SK-N-SH (cell line): ENCODE measurements around the gene CPEB4. TPM values are rescaled to one million over a fixed set of nuclear protein-coding genes. Genes with fewer than 3 reads are reported as not detected.

Source experiments
- CTCF ChIA-PET: fragments of 300-600, 350-600 bp; formaldehyde crosslinking; extraction: SDS; loops from one replicate; lab custom pipeline; 2021; lab: Yijun Ruan, JAX
- POLR2A ChIA-PET: fragments of 350-600 bp; sonication (Branson Sonifier 250); formaldehyde crosslinking; extraction: SDS; loops from one replicate; lab custom pipeline; 2020; ENCODE audit warnings: antibody characterized with exemption, inconsistent platforms; lab: Yijun Ruan, JAX
- DNase-seq: peaks from one replicate; pipeline ENCODE4 v3.0.0; 2012
- H2AFZ ChIP-seq: fragments of 200-600 bp; sonication (generic); 2 replicates; pipeline ENCODE4 v1.8.1; 2016; ENCODE audit warnings: antibody characterized with exemption, mild to moderate bottlenecking, low read depth
- H3F3A ChIP-seq: fragments of 200-600 bp; sonication (generic); replicated peaks from 2 replicates; pipeline ENCODE3; 2016; ENCODE audit warnings: antibody characterized with exemption, mild to moderate bottlenecking; ENCODE audit not compliant: insufficient read depth
- H3K27ac ChIP-seq, 2 experiments: fragments of 200-500 bp in 1 of 2; fragments of 200-600 bp in 1 of 2; sonication (Bioruptor generic) in 1 of 2; sonication (generic), shearing (Covaris generic) in 1 of 2; 2 replicates each; pipeline versions ENCODE4 v1.5.1 to v1.6.1; 2014 to 2016; ENCODE audit warnings: low read depth in 2 of 2, inconsistent platforms in 1 of 2, low read length in 1 of 2, mild to moderate bottlenecking in 1 of 2, mixed read lengths in 1 of 2
- H3K27me3 ChIP-seq: fragments of 200-600 bp; sonication (generic), shearing (Covaris generic); 2 replicates; pipeline ENCODE4 v1.6.1; 2016; ENCODE audit warnings: mixed run types; ENCODE audit not compliant: insufficient read depth
- H3K36me3 ChIP-seq, 2 experiments: fragments of 200-500 bp in 1 of 2; fragments of 200-600 bp in 1 of 2; sonication (Bioruptor generic) in 1 of 2; sonication (generic) in 1 of 2; replicated peaks in 1 of 2; 2 replicates each; pipeline versions ENCODE3 to v1.5.1; 2014 to 2016; ENCODE audit warnings: low read length in 1 of 2, mild to moderate bottlenecking in 1 of 2; ENCODE audit not compliant: insufficient read depth in 2 of 2, control insufficient read depth in 1 of 2
- H3K4me1 ChIP-seq, 2 experiments: fragments of 200-500 bp in 1 of 2; fragments of 200-600 bp in 1 of 2; sonication (Bioruptor generic) in 1 of 2; sonication (generic), shearing (Covaris generic) in 1 of 2; 2 replicates each; pipeline versions ENCODE4 v1.5.1 to v1.6.1; 2014 to 2016; ENCODE audit warnings: low read depth in 1 of 2, low read length in 1 of 2, mixed run types in 1 of 2; ENCODE audit not compliant: insufficient read depth in 2 of 2, control insufficient read depth in 1 of 2
- H3K4me2 ChIP-seq: fragments of 200-600 bp; sonication (generic), shearing (Covaris generic); 2 replicates; pipeline ENCODE4 v1.6.1; 2017; ENCODE audit warnings: mixed run types
- H3K4me3 ChIP-seq, 2 experiments: fragments of 200-500 bp in 1 of 2; fragments of 200-600 bp in 1 of 2; sonication (Bioruptor generic) in 1 of 2; sonication (generic), shearing (Covaris generic) in 1 of 2; 2 replicates each; pipeline versions ENCODE4 v1.5.1 to v1.8.1; 2014 to 2016; ENCODE audit warnings: low read depth in 2 of 2, inconsistent platforms in 1 of 2, low read length in 1 of 2, mild to moderate bottlenecking in 1 of 2, mixed read lengths in 1 of 2, moderate library complexity in 1 of 2
- H3K79me2 ChIP-seq: fragments of 200-600 bp; sonication (generic); 2 replicates; pipeline ENCODE4 v1.8.1; 2017; ENCODE audit warnings: mild to moderate bottlenecking; ENCODE audit not compliant: insufficient read depth
- H3K9ac ChIP-seq: fragments of 200-600 bp; sonication (generic); 2 replicates; pipeline ENCODE4 v1.6.1; 2017; ENCODE audit warnings: mixed run types
- H3K9me2 ChIP-seq: fragments of 200-600 bp; sonication (generic); 2 replicates; pipeline ENCODE4 v1.6.1; 2017; ENCODE audit warnings: mixed run types
- H3K9me3 ChIP-seq: fragments of 200-600 bp; sonication (generic); 2 replicates; pipeline ENCODE4 v1.6.1; 2017; ENCODE audit warnings: mixed run types, mild to moderate bottlenecking, moderate library complexity
- H4K20me1 ChIP-seq: fragments of 200-600 bp; sonication (generic); 2 replicates; pipeline ENCODE4 v1.6.1; 2017; ENCODE audit warnings: mild to moderate bottlenecking, mixed run types; ENCODE audit not compliant: insufficient read depth
- EP300 ChIP-seq, 2 experiments: IDR thresholded peaks; 2 replicates each; pipeline versions ENCODE4 v1.4.0 to v1.6.1; 2012; ENCODE audit warnings: borderline replicate concordance in 1 of 2, low read depth in 1 of 2, low read length in 1 of 2
- EZH2phosphoT487 ChIP-seq: fragments of 200-600 bp; sonication (generic); IDR thresholded peaks from 2 replicates; pipeline ENCODE4 v1.6.1; 2017; ENCODE audit warnings: low read depth, mixed run types, mild to moderate bottlenecking, antibody characterized with exemption, moderate library complexity, borderline replicate concordance
- FOSL2 ChIP-seq: IDR thresholded peaks from 2 replicates; pipeline ENCODE4 v1.4.0; 2012; ENCODE audit warnings: low read depth, mild to moderate bottlenecking, moderate library complexity, borderline replicate concordance
- FOXM1 ChIP-seq: IDR thresholded peaks from 2 replicates; pipeline ENCODE4 v1.4.0; 2012; ENCODE audit warnings: low read depth, mild to moderate bottlenecking
- GATA2 ChIP-seq: sonication (generic); formaldehyde crosslinking; IDR thresholded peaks from 2 replicates; pipeline ENCODE4 v1.5.0; 2020; ENCODE audit warnings: mild to moderate bottlenecking, missing genetic modification reagents
- POLR2AphosphoS5 ChIP-seq: IDR thresholded peaks from 2 replicates; pipeline ENCODE4 v1.6.1; 2012; ENCODE audit warnings: low read depth, low read length
- RAD21 ChIP-seq: IDR thresholded peaks from 2 replicates; pipeline ENCODE4 v1.6.1; 2012; ENCODE audit warnings: mild to moderate bottlenecking, low read length
- SMC3 ChIP-seq: IDR thresholded peaks from 2 replicates; pipeline ENCODE4 v1.6.1; 2012; ENCODE audit warnings: low read depth, low read length, improper control_type of control experiment
- TAF1 ChIP-seq: IDR thresholded peaks from 2 replicates; pipeline ENCODE4 v1.6.1; 2012; ENCODE audit warnings: low read depth, mild to moderate bottlenecking, low read length, moderate library complexity, borderline replicate concordance
- TCF12 ChIP-seq: IDR thresholded peaks from 2 replicates; pipeline ENCODE4 v1.4.0; 2012
- WGBS: methylation state at CpG from one replicate; pipeline ENCODE4 v1.1.6; 2017; ENCODE audit warnings: low lambda C conversion rate; 5-methylcytosine and 5-hydroxymethylcytosine counted together
- polyA plus RNA-seq, 3 experiments: library from polyadenylated mRNA; depleted of rRNA; stranded (reverse); fragments of >200 nt; gene quantifications; 2 replicates each; pipeline ENCODE4 v1.2.3, GENCODE V29; 2012
- TF ChIP-seq, protein P1 (sequence below): IDR thresholded peaks from 2 replicates; pipeline ENCODE4 v1.4.0; 2012; ENCODE audit warnings: low read depth, borderline replicate concordance
- TF ChIP-seq, protein P2 (sequence below): fragments of 200-600 bp; sonication (generic); IDR thresholded peaks from 2 replicates; pipeline ENCODE4 v1.6.1; 2017; ENCODE audit warnings: antibody characterized with exemption, mild to moderate bottlenecking, moderate library complexity
- TF ChIP-seq, protein P3 (sequence below): IDR thresholded peaks from 2 replicates; pipeline ENCODE4 v1.6.1; 2012; ENCODE audit warnings: mild to moderate bottlenecking, low read depth, low read length, moderate library complexity

CPEB4 gene
- polyA plus RNA-seq, 1 of the 3 experiments (the other 2 are of a cell fraction): 6.8 TPM

DNA sequence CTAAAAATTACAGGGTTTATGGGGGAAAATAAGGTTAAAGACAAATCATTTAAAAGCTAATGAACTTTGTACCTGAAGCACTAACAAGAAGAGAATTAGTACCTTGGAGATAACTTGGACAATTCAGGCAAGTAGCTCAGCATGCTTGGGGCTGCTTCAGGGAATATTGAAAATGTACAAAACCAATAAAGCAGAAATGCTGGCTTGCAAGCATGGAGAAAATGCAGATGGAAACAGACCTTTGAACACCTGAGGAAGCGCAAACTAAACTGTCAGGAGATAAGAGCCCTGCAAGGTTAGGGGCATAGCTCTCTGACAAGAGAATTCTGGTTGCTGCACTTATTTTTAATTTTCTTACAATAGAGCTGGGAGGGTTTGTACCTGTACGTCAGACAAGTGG is 58.2 kb downstream of the CPEB4 start:
- Histone ChIP-seq H3K27me3 (no peaks in the 10 kb centered on the region), H3K4me1 (no peaks in the 10 kb centered on the region), H3K4me3 (no peak overlapping the region), H3K79me2 (no peaks in the 10 kb centered on the region; the same call in none of the 2 replicates), H3F3A (no peaks in the 10 kb centered on the region), H3K9ac (no peak overlapping the region), H3K27ac (no peak overlapping the region), H4K20me1 (no peaks in the 10 kb centered on the region), H2AFZ (no peak overlapping the region), H3K4me2 (no peak overlapping the region), H3K9me3 (no peaks in the 10 kb centered on the region), H3K9me2 (no peaks in the 10 kb centered on the region), H3K36me3 (peaks cover 41 to 57% of the 10 kb centered on the region in 2 experiments)
- 97% methylated on average over 2 of the region's 2 CpGs for WGBS
- DNase-seq: no peak
- POLR2A ChIA-PET: interaction anchor here (1.0 kb wide), 1 partner anchor 17 kb away, joined by 4 read pairs; no protein-coding TSS in a partner anchor
- CTCF ChIA-PET: interaction anchor here (1.0 to 1.2 kb wide), 3 partner anchors 8 to 21 kb away, joined by 3 to 5 read pairs (median 4); no protein-coding TSS in a partner anchor
- TF ChIP-seq, protein P1, sequence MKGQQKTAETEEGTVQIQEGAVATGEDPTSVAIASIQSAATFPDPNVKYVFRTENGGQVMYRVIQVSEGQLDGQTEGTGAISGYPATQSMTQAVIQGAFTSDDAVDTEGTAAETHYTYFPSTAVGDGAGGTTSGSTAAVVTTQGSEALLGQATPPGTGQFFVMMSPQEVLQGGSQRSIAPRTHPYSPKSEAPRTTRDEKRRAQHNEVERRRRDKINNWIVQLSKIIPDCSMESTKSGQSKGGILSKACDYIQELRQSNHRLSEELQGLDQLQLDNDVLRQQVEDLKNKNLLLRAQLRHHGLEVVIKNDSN: no peak
- TF ChIP-seq, protein P2, sequence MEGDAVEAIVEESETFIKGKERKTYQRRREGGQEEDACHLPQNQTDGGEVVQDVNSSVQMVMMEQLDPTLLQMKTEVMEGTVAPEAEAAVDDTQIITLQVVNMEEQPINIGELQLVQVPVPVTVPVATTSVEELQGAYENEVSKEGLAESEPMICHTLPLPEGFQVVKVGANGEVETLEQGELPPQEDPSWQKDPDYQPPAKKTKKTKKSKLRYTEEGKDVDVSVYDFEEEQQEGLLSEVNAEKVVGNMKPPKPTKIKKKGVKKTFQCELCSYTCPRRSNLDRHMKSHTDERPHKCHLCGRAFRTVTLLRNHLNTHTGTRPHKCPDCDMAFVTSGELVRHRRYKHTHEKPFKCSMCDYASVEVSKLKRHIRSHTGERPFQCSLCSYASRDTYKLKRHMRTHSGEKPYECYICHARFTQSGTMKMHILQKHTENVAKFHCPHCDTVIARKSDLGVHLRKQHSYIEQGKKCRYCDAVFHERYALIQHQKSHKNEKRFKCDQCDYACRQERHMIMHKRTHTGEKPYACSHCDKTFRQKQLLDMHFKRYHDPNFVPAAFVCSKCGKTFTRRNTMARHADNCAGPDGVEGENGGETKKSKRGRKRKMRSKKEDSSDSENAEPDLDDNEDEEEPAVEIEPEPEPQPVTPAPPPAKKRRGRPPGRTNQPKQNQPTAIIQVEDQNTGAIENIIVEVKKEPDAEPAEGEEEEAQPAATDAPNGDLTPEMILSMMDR: no peak
- TF ChIP-seq FOXM1: no peak
- no peak for TF ChIP-seq POLR2AphosphoS5
- TF ChIP-seq TAF1: no peak
- TF ChIP-seq EP300 (IDR thresholded peaks at IDR 0.05; ENCODE audit: borderline replicate concordance in 1 of 2, low read depth in 1 of 2, low read length in 1 of 2): no peak
- no peak for TF ChIP-seq EZH2phosphoT487
- TF ChIP-seq TCF12: no peak
- no peak for TF ChIP-seq GATA2
- no peak for TF ChIP-seq RAD21
- no peak for TF ChIP-seq FOSL2

DNA sequence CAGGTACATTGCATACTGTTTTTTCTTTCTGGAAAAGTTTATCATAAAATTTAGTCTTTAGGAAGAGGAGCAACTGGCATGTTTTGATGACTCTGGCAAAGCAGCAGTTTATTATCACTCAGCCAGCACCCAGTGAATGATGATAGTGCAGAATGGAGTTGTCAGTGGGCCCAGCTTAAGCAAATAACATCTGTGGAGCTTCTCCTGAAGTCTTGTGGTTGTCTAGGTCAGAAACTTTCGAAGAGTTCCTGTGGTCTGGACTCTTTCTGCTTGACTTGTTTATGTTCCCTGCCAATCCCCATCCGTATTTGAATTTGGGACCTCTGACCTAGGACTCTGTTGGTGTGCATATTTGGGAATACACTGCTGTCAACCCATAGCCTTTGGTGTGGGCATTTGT is 62.7 kb downstream of the CPEB4 start:
- Histone ChIP-seq H4K20me1 (no peaks in the 10 kb centered on the region), H3K9ac (no peak overlapping the region), H3K4me3 (no peak overlapping the region), H3K9me3 (no peaks in the 10 kb centered on the region), H3K4me2 (no peak overlapping the region), H2AFZ (no peak overlapping the region), H3K4me1 (no peaks in the 10 kb centered on the region), H3K36me3 (peaks cover 59 to 82% of the 10 kb centered on the region in 2 experiments), H3K27ac (no peak overlapping the region), H3K9me2 (no peaks in the 10 kb centered on the region), H3K79me2 (no peaks in the 10 kb centered on the region; the same call in 1 of the 2 replicates), H3K27me3 (no peaks in the 10 kb centered on the region)
- POLR2A ChIA-PET: no interaction called here
- CTCF ChIA-PET: no interaction called here
- WGBS: 97% methylated on average over 2 of the region's 2 CpGs
- no peak for DNase-seq
- TF ChIP-seq, protein P2: no peak
- TF ChIP-seq, protein P3, sequence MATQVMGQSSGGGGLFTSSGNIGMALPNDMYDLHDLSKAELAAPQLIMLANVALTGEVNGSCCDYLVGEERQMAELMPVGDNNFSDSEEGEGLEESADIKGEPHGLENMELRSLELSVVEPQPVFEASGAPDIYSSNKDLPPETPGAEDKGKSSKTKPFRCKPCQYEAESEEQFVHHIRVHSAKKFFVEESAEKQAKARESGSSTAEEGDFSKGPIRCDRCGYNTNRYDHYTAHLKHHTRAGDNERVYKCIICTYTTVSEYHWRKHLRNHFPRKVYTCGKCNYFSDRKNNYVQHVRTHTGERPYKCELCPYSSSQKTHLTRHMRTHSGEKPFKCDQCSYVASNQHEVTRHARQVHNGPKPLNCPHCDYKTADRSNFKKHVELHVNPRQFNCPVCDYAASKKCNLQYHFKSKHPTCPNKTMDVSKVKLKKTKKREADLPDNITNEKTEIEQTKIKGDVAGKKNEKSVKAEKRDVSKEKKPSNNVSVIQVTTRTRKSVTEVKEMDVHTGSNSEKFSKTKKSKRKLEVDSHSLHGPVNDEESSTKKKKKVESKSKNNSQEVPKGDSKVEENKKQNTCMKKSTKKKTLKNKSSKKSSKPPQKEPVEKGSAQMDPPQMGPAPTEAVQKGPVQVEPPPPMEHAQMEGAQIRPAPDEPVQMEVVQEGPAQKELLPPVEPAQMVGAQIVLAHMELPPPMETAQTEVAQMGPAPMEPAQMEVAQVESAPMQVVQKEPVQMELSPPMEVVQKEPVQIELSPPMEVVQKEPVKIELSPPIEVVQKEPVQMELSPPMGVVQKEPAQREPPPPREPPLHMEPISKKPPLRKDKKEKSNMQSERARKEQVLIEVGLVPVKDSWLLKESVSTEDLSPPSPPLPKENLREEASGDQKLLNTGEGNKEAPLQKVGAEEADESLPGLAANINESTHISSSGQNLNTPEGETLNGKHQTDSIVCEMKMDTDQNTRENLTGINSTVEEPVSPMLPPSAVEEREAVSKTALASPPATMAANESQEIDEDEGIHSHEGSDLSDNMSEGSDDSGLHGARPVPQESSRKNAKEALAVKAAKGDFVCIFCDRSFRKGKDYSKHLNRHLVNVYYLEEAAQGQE: no peak
- TF ChIP-seq SMC3: no peak
- TF ChIP-seq, protein P1: no peak
- TF ChIP-seq, all 33 proteins: peak for 0
- no peaks in the 10 kb centered on the region for H3F3A ChIP-seq
